GM12878 (cell line): Measurements from ENCODE around the gene DDX10. TPM values are rescaled to one million over a fixed set of nuclear protein-coding genes. Genes with fewer than 3 reads are reported as not detected.
A peak's percentile ranks its signal among the peaks of the same experiment; 100 is the strongest.

Experiments used
- ATAC-seq: fragments of 200-7000 bp; cut with Tn5 transposase; 3 replicates; pipeline ENCODE4 v1.9.1; 2020; ENCODE audit warnings: mild to moderate bottlenecking, moderate library complexity
- BruUV-seq: library from RNA; stranded (reverse); fragments of 400-500 nt; replicated peaks from 2 replicates; lab custom pipeline; 2021; lab: Mats Ljungman, UMichigan
- CTCF ChIA-PET: fragments of 300-600 bp; sonication (Branson Sonifier 250); formaldehyde crosslinking; extraction: SDS; loops from one replicate; lab custom pipeline; 2021; ENCODE audit warnings: inconsistent platforms; lab: Yijun Ruan, JAX
- POLR2A ChIA-PET: fragments of 350-600 bp; formaldehyde crosslinking; extraction: SDS; loops from one replicate; lab custom pipeline; 2021; ENCODE audit warnings: inconsistent platforms; lab: Charles Lee
- RAD21 ChIA-PET: fragments of 300-600 bp; sonication (Branson Sonifier 250); formaldehyde crosslinking; loops from one replicate; lab custom pipeline; 2023; ENCODE audit warnings: antibody characterized with exemption; ENCODE audit not compliant: unreplicated experiment; lab: Charles Lee
- SMC1A ChIA-PET: fragments of 300-600 bp; sonication (Branson Sonifier 250); formaldehyde crosslinking; loops from one replicate; lab custom pipeline; 2023; ENCODE audit not compliant: unreplicated experiment, uncharacterized antibody; lab: Charles Lee
- DNase-seq: peaks from one replicate; pipeline ENCODE4 v3.0.0-alpha.2; 2011; ENCODE audit warnings: low read depth, low spot score
- FAIRE-seq: peaks from 3 replicates; lab custom pipeline; 2011; peaks lifted over from hg19 to GRCh38; lab: Jason Lieb, UNC
- H2AFZ ChIP-seq: 2 replicates; pipeline ENCODE4 v1.6.0; 2011; ENCODE audit warnings: low read depth, low read length, control low read depth; ENCODE audit not compliant: control insufficient read depth
- H3K27ac ChIP-seq: 2 replicates; pipeline ENCODE4 v1.5.1; 2011; ENCODE audit warnings: control low read depth; ENCODE audit not compliant: control insufficient read depth, insufficient read depth
- H3K27me3 ChIP-seq, 2 experiments: replicated peaks in 1 of 2; 2 replicates each; pipeline versions ENCODE4 v1.6.0 to v1.6.1; 2011; ENCODE audit warnings: low read length in 1 of 2; ENCODE audit not compliant: control insufficient read depth in 2 of 2, insufficient read depth in 2 of 2
- H3K36me3 ChIP-seq, 2 experiments: 2 replicates each; pipeline ENCODE4 v1.5.1; 2011; ENCODE audit warnings: low read length in 1 of 2; ENCODE audit not compliant: control insufficient read depth in 2 of 2, insufficient read depth in 2 of 2
- H3K4me1 ChIP-seq: 2 replicates; pipeline ENCODE4 v1.6.1; 2011; ENCODE audit warnings: mild to moderate bottlenecking, low read length, moderate library complexity, mixed read lengths; ENCODE audit not compliant: control insufficient read depth, insufficient read depth
- H3K4me2 ChIP-seq: 2 replicates; pipeline ENCODE4 v1.6.0; 2011; ENCODE audit warnings: control low read depth; ENCODE audit not compliant: control insufficient read depth, insufficient read depth
- H3K4me3 ChIP-seq: fragments of 200-600 bp; sonication (generic); 2 replicates; pipeline ENCODE4 v1.5.1; 2016
- H3K79me2 ChIP-seq: 2 replicates; pipeline ENCODE4 v1.6.0; 2011; ENCODE audit warnings: low read length; ENCODE audit not compliant: control insufficient read depth, insufficient read depth
- H3K9ac ChIP-seq: 2 replicates; pipeline ENCODE4 v1.8.0; 2011; ENCODE audit warnings: low read length, control low read depth, mixed read lengths; ENCODE audit not compliant: control insufficient read depth, insufficient read depth
- H3K9me3 ChIP-seq: replicated peaks from 3 replicates; pipeline ENCODE4 v1.5.1; 2011; ENCODE audit warnings: mild to moderate bottlenecking, low read length; ENCODE audit not compliant: control insufficient read depth, insufficient read depth
- H4K20me1 ChIP-seq: 2 replicates; pipeline ENCODE4 v1.6.0; 2011; ENCODE audit not compliant: control insufficient read depth, insufficient read depth
- CHD1 ChIP-seq: IDR thresholded peaks from 2 replicates; pipeline ENCODE4 v1.6.1; 2012; ENCODE audit warnings: low read depth, low read length, improper control_type of control experiment
- JUND ChIP-seq: IDR thresholded peaks from 2 replicates; pipeline ENCODE4 v1.6.1; 2012; ENCODE audit warnings: low read depth, mild to moderate bottlenecking, low read length, improper control_type of control experiment, moderate library complexity
- PKNOX1 ChIP-seq: fragments of 450-650 bp; IDR thresholded peaks from 2 replicates; pipeline ENCODE4 v1.6.1; 2016; ENCODE audit warnings: mild to moderate bottlenecking
- RAD21 ChIP-seq: IDR thresholded peaks from 2 replicates; pipeline ENCODE4 v1.6.1; 2011; ENCODE audit warnings: mild to moderate bottlenecking, low read depth, low read length, moderate library complexity; ENCODE audit not compliant: insufficient read depth
- STAT3 ChIP-seq: IDR thresholded peaks from 2 replicates; pipeline ENCODE4 v1.6.1; 2011; ENCODE audit warnings: low read depth, low read length, improper control_type of control experiment
- WGBS: methylation state at CpG from one replicate; pipeline ENCODE4 v1.1.6; 2016; ENCODE audit warnings: low lambda C conversion rate; ENCODE audit not compliant: insufficient replicate concordance, insufficient coverage; ENCODE audit errors: missing lambda C conversion rate; 5-methylcytosine and 5-hydroxymethylcytosine counted together
- in situ Hi-C: fragments of 300-500 bp; cut with MboI; formaldehyde crosslinking; loops from 9 replicates; pipeline ENCODE4 v1.14.3; 2018; ENCODE audit warnings: mixed read lengths
- intact Hi-C: fragments of 100-400 bp; cut with micrococcal nuclease; formaldehyde crosslinking; loops from one replicate; pipeline ENCODE4 v1.14.2; 2022; ENCODE audit not compliant: unreplicated experiment
- polyA plus RNA-seq, 11 experiments: library from polyadenylated mRNA; depleted of rRNA in 4 of 11; unstranded in 6 of 11; stranded (reverse) in 5 of 11; fragments of >200 nt; fragmentation: Nextera tagmentation in 4 of 11; fragmentation: Illumina TruSeq in 1 of 11; extraction: Ambion mirVana in 4 of 11; extraction: Trizol in 1 of 11; gene quantifications; 1 replicate in 1 of 11; 2 replicates in 10 of 11; pipeline versions ENCODE4 v1.2.1 to v1.2.3, GENCODE V29; 2011 to 2016; ENCODE audit warnings: inconsistent platforms in 2 of 11, missing spikeins in 2 of 11, low read depth in 1 of 11
- total RNA-seq, 4 experiments: library from RNA; depleted of rRNA in 3 of 4; stranded (reverse); fragments of >200 nt in 3 of 4; fragmentation: Illumina TruSeq in 1 of 4; extraction: Trizol in 1 of 4; gene quantifications; 2 replicates each; pipeline versions ENCODE4 v1.2.1 to v1.2.3, GENCODE V29; 2013 to 2021

Gene DDX10
- total and polyA plus RNA-seq, 10 of the 15 experiments (the other 5 are each of a cell fraction or from before 2014, with no cell fraction given), result 20.9 to 51.5 (median 31.9) TPM

GRCh38 chr11:108958368-108959104 lies 293.7 kb downstream of the DDX10 start (continued):
- TF ChIP-seq PKNOX1, result peak; percentile 77
- 0 out of 2 replicates have a peak, but pooled peaks have one; percentile 1 for TF ChIP-seq RAD21

GRCh38 chr11:108959105-108959761 lies 294.4 kb downstream of the DDX10 start:
- H2AFZ ChIP-seq, result no peak overlapping the region
- ChIA-PET RAD21 (no interaction called here), POLR2A (no interaction called here), SMC1A (interaction anchor here (1.5 kb wide), 1 partner anchor 224 kb away, joined by 3 read pairs; no protein-coding TSS in a partner anchor), CTCF (no interaction called here)
- H3K27ac ChIP-seq, result no peak overlapping the region
- no peaks in the 10 kb centered on the region; the same call in 2 of the 3 replicates for H3K9me3 ChIP-seq
- in situ Hi-C loops (no loop called here), intact Hi-C loops (no loop called here)
- DNase-seq, result no peak
- no peak overlapping the region for H3K4me3 ChIP-seq
- no peak for FAIRE-seq
- BruUV-seq, result no TSS peak
- H3K36me3 ChIP-seq, result no peaks in the 10 kb centered on the region
- no peaks in the 10 kb centered on the region for H3K4me1 ChIP-seq
- no peaks in the 10 kb centered on the region for H3K79me2 ChIP-seq
- WGBS, result 30% methylated on average over 4 of the region's 4 CpGs
- no peaks in the 10 kb centered on the region for H4K20me1 ChIP-seq
- H3K27me3 ChIP-seq, result no peaks in the 10 kb centered on the region
- H3K9ac ChIP-seq, result no peak overlapping the region
- TF ChIP-seq JUND (no peak), STAT3 (no peak), CHD1 (no peak), PKNOX1 (no peak), RAD21 (no peak)
- no peak for ATAC-seq
- no peak overlapping the region for H3K4me2 ChIP-seq
